Fibroblast of pulmonary artery (primary cell): ENCODE results near the gene TRA2A.

Experiments
- DNase-seq: peaks from one replicate; pipeline ENCODE4 v3.0.0-alpha.2; 2010; ENCODE audit warnings: low read depth
- H3K4me3 ChIP-seq: replicated peaks from 2 replicates; pipeline ENCODE4 v1.5.1; 2011; ENCODE audit warnings: low read depth, mild to moderate bottlenecking, control low read depth, low read length, moderate library complexity
- TF ChIP-seq, protein P1 (sequence below): IDR thresholded peaks from 2 replicates; pipeline ENCODE4 v1.5.1; 2011; ENCODE audit warnings: mild to moderate bottlenecking, control low read depth, low read length, inconsistent platforms; ENCODE audit errors: missing control alignments

The TRA2A gene

DNA sequence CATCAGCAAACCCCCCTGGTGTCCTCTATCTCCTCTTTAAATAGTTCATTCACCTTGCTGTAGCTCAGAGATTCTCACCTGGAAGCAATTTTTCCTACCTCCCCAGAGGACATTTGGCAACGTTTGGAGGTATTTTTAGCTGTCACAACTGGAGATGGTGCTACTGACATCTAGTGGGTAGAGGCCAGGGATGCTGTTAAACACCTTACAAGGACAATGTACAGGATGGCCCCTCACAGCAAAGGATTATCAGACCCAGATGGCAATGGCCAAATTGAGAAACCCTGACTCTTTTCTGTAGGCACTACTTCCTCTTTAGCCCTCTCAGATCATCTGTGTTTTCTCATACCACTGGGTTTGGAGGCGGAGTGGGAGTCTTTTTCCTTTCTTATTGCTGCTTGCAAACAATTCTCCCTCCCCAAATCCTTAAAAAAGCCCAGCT, 13.2 kb upstream of the TRA2A start:
- no peak overlapping the region for H3K4me3 ChIP-seq
- peak; percentile 57 for DNase-seq
- TF ChIP-seq, protein P1, sequence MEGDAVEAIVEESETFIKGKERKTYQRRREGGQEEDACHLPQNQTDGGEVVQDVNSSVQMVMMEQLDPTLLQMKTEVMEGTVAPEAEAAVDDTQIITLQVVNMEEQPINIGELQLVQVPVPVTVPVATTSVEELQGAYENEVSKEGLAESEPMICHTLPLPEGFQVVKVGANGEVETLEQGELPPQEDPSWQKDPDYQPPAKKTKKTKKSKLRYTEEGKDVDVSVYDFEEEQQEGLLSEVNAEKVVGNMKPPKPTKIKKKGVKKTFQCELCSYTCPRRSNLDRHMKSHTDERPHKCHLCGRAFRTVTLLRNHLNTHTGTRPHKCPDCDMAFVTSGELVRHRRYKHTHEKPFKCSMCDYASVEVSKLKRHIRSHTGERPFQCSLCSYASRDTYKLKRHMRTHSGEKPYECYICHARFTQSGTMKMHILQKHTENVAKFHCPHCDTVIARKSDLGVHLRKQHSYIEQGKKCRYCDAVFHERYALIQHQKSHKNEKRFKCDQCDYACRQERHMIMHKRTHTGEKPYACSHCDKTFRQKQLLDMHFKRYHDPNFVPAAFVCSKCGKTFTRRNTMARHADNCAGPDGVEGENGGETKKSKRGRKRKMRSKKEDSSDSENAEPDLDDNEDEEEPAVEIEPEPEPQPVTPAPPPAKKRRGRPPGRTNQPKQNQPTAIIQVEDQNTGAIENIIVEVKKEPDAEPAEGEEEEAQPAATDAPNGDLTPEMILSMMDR: peak; percentile 67

DNA sequence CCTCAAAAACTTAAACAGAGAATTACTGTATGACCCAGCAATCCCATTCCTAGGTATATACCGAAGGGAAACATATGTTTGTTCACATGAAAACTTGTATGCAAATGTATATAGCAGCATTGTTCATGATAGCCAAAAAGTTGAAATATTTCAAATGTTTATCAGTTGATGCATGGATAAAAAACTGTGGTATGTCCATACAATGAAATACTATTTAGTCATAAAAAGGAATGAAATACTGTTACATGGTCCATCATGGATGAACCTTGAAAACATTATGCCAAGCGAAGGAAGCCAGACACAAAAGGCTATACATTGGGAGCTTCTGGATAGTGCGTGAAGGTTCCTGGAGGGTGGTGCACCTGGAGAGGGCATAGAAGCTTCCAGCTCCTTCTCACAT, 11.0 kb upstream of the TRA2A start:
- DNase-seq: no peak
- TF ChIP-seq, protein P1: no peak
- H3K4me3 ChIP-seq: no peak overlapping the region

DNA sequence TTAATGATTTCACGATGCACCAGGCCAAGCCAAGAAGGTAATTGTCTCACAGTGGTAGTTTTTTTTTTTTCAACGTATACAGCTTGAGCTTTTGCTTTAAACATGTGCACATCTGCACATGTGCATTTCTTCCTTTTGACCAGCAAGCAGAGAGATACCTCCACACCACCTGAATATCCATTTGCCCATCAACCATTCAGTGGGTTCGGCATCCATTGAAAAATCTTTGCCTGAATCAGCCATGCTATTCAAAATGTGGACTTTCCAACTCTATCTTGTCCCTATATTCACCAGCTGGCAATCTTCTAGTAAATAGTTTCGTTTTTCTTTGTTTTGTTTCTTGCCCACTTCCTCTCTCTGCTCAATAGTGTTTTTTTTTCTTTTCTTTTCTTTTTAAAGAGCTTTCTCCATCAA, 7.7 kb upstream of the TRA2A start:
- H3K4me3 ChIP-seq: no peak overlapping the region

DNA sequence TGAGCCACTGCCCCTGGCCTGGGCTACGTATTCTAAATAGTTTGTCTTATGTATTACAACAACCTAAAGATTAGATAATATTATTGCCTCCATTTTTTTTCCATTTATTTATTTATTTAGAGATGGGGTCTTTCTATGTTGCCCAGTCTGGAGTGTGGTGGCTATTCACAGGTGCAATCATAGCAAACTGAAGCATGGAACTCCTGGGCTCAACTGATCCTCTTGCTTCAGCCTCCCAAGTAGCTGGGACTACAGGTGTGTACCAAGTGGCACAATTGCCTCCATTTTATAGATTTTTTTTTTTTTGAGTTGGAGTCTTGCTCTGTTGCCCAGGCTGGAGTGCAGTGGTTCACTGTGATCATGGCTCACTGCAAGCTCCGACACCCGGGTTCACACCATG, 6.5 kb upstream of the TRA2A start:
- H3K4me3 ChIP-seq: no peak overlapping the region
- TF ChIP-seq, protein P1: no peak
- no peak for DNase-seq

More for the DNA sequence above, 7.7 kb upstream of the TRA2A start:
- TF ChIP-seq, protein P1: no peak
- DNase-seq: no peak

DNA sequence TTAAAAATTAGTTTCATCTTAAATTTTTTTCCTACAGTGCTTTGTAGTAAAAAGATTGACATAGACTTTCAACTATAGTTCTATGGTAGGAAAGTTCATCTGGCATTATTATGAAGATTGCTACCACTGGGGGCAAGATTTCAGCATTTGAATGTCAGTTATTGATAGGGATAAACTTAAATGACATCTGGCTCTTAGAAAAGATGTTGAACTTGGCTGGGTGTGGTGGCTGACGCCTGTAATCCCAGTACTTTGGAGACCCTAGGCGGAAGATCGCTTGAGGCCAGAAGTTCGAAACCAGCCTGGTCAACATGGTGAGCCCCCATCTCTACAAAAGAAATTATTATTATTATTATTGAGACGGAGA, 1.4 kb upstream of the TRA2A start:
- no peak for DNase-seq
- TF ChIP-seq, protein P1: no peak

DNA sequence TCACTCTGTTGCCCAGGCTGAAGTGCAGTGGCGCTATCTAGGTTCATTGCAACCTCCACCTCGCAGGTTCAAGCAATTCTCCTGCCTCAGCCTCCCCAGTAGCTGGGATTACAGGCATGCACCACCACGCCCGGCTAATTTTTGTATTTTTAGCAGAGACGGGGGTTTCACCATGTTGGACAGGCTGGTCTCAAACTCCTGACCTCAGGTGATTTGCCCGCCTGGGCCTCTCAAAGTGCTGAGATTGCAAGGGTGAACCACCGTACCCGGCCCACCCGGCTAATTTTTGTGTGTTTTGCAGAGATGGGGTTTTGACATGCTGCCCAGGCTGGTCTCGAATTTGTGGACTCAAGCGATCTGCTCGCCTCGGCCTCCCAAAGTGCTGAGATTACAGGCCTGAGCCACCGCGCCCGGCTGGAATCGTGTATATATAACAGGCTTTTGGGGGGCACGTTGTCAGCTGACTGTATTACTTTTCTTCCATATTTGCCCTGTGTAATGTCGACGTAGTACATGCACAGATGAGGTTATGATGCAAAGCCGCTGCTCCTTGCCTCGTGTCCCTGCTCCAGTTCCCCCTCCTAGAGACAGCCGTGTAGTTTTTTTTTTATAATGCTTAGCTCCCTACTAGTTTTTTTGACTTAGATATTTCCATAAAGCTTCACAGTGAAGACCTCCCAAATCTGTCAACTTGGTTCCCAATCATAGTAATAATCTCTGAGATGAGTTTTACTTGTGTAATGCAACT, 883 bp upstream of the TRA2A start:
- no peak overlapping the region for H3K4me3 ChIP-seq
- no peak for DNase-seq
- TF ChIP-seq, protein P1: no peak

More for the DNA sequence above, 1.4 kb upstream of the TRA2A start:
- no peak overlapping the region for H3K4me3 ChIP-seq
